Hepatocyte (in vitro differentiated cells): ENCODE data around the gene KIAA1210. TPM values are rescaled to one million over a fixed set of nuclear protein-coding genes. Genes with fewer than 3 reads are reported as not detected.

Source experiments
- DNase-seq: peaks from one replicate; pipeline ENCODE4 v3.0.0-alpha.2; 2016; ENCODE audit warnings: low spot score
- H2AFZ ChIP-seq: fragments of 200-600 bp; sonication (generic); 2 replicates; pipeline ENCODE4 v1.6.0; 2016; ENCODE audit warnings: antibody characterized with exemption, mild to moderate bottlenecking
- H3K27ac ChIP-seq: fragments of 200-600 bp; sonication (generic); 2 replicates; pipeline ENCODE4 v1.5.1; 2016; ENCODE audit warnings: mild to moderate bottlenecking
- H3K27me3 ChIP-seq: fragments of 200-600 bp; sonication (generic); 2 replicates; pipeline ENCODE4 v1.6.1; 2016
- H3K36me3 ChIP-seq: fragments of 200-600 bp; sonication (generic); replicated peaks from 2 replicates; pipeline ENCODE4 v1.5.1; 2016; ENCODE audit warnings: low read depth; ENCODE audit not compliant: insufficient read depth
- H3K4me1 ChIP-seq: fragments of 200-600 bp; sonication (generic); 2 replicates; pipeline ENCODE4 v1.5.1; 2016; ENCODE audit warnings: mild to moderate bottlenecking, moderate library complexity; ENCODE audit not compliant: insufficient read depth
- H3K4me2 ChIP-seq: fragments of 200-600 bp; sonication (generic); 2 replicates; pipeline ENCODE4 v1.6.0; 2016
- H3K4me3 ChIP-seq: fragments of 200-600 bp; sonication (generic); 2 replicates; pipeline ENCODE4 v1.5.1; 2016; ENCODE audit warnings: mild to moderate bottlenecking
- H3K79me2 ChIP-seq: fragments of 200-600 bp; sonication (generic); 2 replicates; pipeline ENCODE4 v1.6.0; 2017; ENCODE audit warnings: mild to moderate bottlenecking
- H3K9me2 ChIP-seq: fragments of 200-600 bp; sonication (generic); replicated peaks from 2 replicates; pipeline ENCODE4 v1.6.0; 2017; ENCODE audit warnings: mild to moderate bottlenecking; ENCODE audit not compliant: insufficient read depth
- H3K9me3 ChIP-seq: fragments of 200-600 bp; sonication (generic); 2 replicates; pipeline ENCODE4 v1.5.1; 2016; ENCODE audit warnings: low read depth, mild to moderate bottlenecking
- H4K20me1 ChIP-seq: fragments of 200-600 bp; sonication (generic); 2 replicates; pipeline ENCODE4 v1.6.0; 2016; ENCODE audit warnings: mild to moderate bottlenecking; ENCODE audit not compliant: insufficient read depth, poor library complexity, severe bottlenecking
- EZH2 ChIP-seq: fragments of 200-600 bp; sonication (generic); IDR thresholded peaks from 2 replicates; pipeline ENCODE4 v1.6.1; 2016; ENCODE audit warnings: antibody characterized with exemption, mild to moderate bottlenecking, borderline replicate concordance
- EZH2phosphoT487 ChIP-seq: fragments of 200-600 bp; sonication (generic); IDR thresholded peaks from one replicate; pipeline ENCODE4 v1.6.1; 2018; ENCODE audit warnings: antibody characterized with exemption, mild to moderate bottlenecking, low read depth, moderate library complexity; ENCODE audit not compliant: unreplicated experiment, severe bottlenecking
- WGBS: methylation state at CpG from one replicate; pipeline ENCODE4 v1.1.6; 2016; ENCODE audit warnings: low lambda C conversion rate; ENCODE audit errors: missing lambda C conversion rate; 5-methylcytosine and 5-hydroxymethylcytosine counted together
- polyA plus RNA-seq: library from polyadenylated mRNA; unstranded; fragments of >200 nt; fragmentation: Nextera tagmentation; extraction: Ambion mirVana; gene quantifications from 2 replicates; pipeline ENCODE4 v1.2.1, GENCODE V29; 2016
- total RNA-seq: library from RNA; depleted of rRNA; stranded (reverse); fragments of >200 nt; gene quantifications from 2 replicates; pipeline ENCODE4 v1.2.3, GENCODE V29; 2014
- TF ChIP-seq, protein P1 (sequence below): fragments of 200-600 bp; sonication (generic); IDR thresholded peaks from 2 replicates; pipeline ENCODE4 v1.5.1; 2016; ENCODE audit warnings: antibody characterized with exemption, mild to moderate bottlenecking; ENCODE audit not compliant: poor library complexity

The KIAA1210 gene
- total and polyA plus RNA-seq, 2 experiments from 2014 or later, result 0.03 TPM; not detected in 1

DNA sequence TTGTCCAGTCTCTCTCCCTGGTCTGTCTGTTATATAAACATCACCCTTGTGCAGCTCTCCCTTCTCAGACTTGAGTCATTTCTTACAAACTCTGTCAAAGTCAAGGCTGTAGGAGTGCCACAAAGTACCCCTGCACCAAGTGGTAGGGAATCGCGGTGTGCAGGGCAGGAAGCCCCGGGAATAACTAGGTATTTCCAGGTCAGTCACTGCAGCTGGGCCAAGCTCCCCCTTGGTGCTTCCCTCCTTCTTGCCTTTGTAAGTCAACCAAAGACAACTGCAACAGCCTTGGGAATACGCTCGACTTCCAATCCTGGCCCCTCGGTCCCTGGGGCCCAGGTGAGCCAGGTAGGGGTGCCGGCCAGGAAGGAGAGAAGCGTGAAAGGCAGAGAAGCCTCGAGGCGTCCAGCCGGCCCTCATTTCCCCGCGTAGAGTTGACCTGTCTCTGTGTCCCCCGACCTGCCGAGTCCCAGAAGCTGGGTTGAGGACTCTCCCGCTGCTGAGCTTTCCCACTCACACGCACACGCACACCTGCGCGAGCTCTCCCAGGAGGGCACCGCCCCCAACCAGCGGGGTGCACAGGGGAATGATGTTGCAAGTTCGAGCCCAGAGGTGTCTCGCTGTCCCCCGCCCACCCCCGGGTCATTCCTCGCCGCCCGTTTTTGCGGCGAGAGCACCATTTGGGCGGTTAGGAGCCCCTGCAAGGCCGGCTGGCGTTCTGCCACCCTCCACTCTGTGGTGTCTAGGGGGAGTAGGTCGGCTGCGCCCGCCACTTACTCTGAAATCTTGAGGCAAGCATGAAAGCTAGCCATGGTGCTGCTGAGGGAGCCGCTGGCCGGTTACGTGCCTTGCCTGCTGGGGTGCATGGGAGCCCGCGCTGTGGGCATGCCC lies 22.8 kb upstream of the KIAA1210 start:
- H2AFZ ChIP-seq, result no peak overlapping the region
- WGBS, result 89% methylated on average over 42 of the region's 42 CpGs

GRCh38 chrX:119147486-119147885 lies 19.9 kb upstream of the KIAA1210 start:
- H3K36me3 ChIP-seq, result no peaks in the 10 kb centered on the region
- H3K4me3 ChIP-seq, result no peak overlapping the region
- H2AFZ ChIP-seq, result no peak overlapping the region
- H3K27me3 ChIP-seq, result no peaks in the 10 kb centered on the region
- 52% methylated on average over 4 of the region's 4 CpGs for WGBS
- H3K27ac ChIP-seq, result no peak overlapping the region
- H3K79me2 ChIP-seq, result no peaks in the 10 kb centered on the region
- H3K4me2 ChIP-seq, result no peak overlapping the region
- no peaks in the 10 kb centered on the region for H3K4me1 ChIP-seq
- H4K20me1 ChIP-seq, result no peaks in the 10 kb centered on the region
- H3K9me3 ChIP-seq, result no peaks in the 10 kb centered on the region
- TF ChIP-seq, protein P1, sequence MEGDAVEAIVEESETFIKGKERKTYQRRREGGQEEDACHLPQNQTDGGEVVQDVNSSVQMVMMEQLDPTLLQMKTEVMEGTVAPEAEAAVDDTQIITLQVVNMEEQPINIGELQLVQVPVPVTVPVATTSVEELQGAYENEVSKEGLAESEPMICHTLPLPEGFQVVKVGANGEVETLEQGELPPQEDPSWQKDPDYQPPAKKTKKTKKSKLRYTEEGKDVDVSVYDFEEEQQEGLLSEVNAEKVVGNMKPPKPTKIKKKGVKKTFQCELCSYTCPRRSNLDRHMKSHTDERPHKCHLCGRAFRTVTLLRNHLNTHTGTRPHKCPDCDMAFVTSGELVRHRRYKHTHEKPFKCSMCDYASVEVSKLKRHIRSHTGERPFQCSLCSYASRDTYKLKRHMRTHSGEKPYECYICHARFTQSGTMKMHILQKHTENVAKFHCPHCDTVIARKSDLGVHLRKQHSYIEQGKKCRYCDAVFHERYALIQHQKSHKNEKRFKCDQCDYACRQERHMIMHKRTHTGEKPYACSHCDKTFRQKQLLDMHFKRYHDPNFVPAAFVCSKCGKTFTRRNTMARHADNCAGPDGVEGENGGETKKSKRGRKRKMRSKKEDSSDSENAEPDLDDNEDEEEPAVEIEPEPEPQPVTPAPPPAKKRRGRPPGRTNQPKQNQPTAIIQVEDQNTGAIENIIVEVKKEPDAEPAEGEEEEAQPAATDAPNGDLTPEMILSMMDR, result no peak
- TF ChIP-seq EZH2, result no peak
- peak; percentile 19 for DNase-seq
- no peaks in the 10 kb centered on the region for H3K9me2 ChIP-seq

More for the DNA sequence above, 22.8 kb upstream of the KIAA1210 start:
- H3K27ac ChIP-seq, result no peak overlapping the region
- no peaks in the 10 kb centered on the region for H4K20me1 ChIP-seq
- no peaks in the 10 kb centered on the region for H3K36me3 ChIP-seq
- no peak overlapping the region for H3K4me2 ChIP-seq
- H3K4me3 ChIP-seq, result no peak overlapping the region
- H3K27me3 ChIP-seq, result no peaks in the 10 kb centered on the region
- DNase-seq, result no peak
- TF ChIP-seq, protein P1, result no peak
- TF ChIP-seq EZH2, result no peak
- TF ChIP-seq EZH2phosphoT487, result no peak
- no peaks in the 10 kb centered on the region for H3K9me2 ChIP-seq
- no peaks in the 10 kb centered on the region for H3K9me3 ChIP-seq
- H3K4me1 ChIP-seq, result no peaks in the 10 kb centered on the region
- no peaks in the 10 kb centered on the region for H3K79me2 ChIP-seq

- H3K27me3 ChIP-seq, result no peaks in the 10 kb centered on the region
- no peaks in the 10 kb centered on the region for H3K36me3 ChIP-seq
- H3K9me3 ChIP-seq, result no peaks in the 10 kb centered on the region
- no peaks in the 10 kb centered on the region for H3K9me2 ChIP-seq
- peak; percentile 26 for DNase-seq
- H3K27ac ChIP-seq, result no peak overlapping the region
- 42% methylated on average over 5 of the region's 5 CpGs for WGBS
- no peaks in the 10 kb centered on the region for H3K4me1 ChIP-seq
- H3K4me2 ChIP-seq, result no peak overlapping the region
- no peak overlapping the region for H3K4me3 ChIP-seq
- no peaks in the 10 kb centered on the region for H4K20me1 ChIP-seq
- no peaks in the 10 kb centered on the region for H3K79me2 ChIP-seq
- TF ChIP-seq, protein P1, result peak; percentile 38
- no peak for TF ChIP-seq EZH2phosphoT487
- no peak overlapping the region for H2AFZ ChIP-seq
Observed at GRCh38 chrX:119145241-119145653, 17.6 kb upstream of the KIAA1210 start.
